GM23248 (cell line): ENCODE data around the gene CCDC70.

Source experiments
- EZH2 ChIP-seq: fragments of 200-600 bp; sonication (generic); IDR thresholded peaks from 2 replicates; pipeline ENCODE4 v1.6.1; 2018; ENCODE audit warnings: antibody characterized with exemption, mild to moderate bottlenecking; ENCODE audit not compliant: insufficient read depth, poor library complexity, severe bottlenecking
- EZH2phosphoT487 ChIP-seq: fragments of 200-600 bp; sonication (generic); IDR thresholded peaks from 2 replicates; pipeline ENCODE4 v1.6.1; 2018; ENCODE audit warnings: antibody characterized with exemption, moderate library complexity, mild to moderate bottlenecking, low read depth; ENCODE audit not compliant: insufficient read depth

GRCh38 chr13:51821606-51822005 is 40.2 kb upstream of the CCDC70 start:
- TF ChIP-seq EZH2 (no peak), EZH2phosphoT487 (no peak)
